Measurements from ENCODE around the gene APOL4. TPM values are rescaled to one million over a fixed set of nuclear protein-coding genes. Genes with fewer than 3 reads are reported as not detected.

Gene APOL4
- total RNA-seq, 1 donor from 2014 or later: 9.8 TPM

DNA sequence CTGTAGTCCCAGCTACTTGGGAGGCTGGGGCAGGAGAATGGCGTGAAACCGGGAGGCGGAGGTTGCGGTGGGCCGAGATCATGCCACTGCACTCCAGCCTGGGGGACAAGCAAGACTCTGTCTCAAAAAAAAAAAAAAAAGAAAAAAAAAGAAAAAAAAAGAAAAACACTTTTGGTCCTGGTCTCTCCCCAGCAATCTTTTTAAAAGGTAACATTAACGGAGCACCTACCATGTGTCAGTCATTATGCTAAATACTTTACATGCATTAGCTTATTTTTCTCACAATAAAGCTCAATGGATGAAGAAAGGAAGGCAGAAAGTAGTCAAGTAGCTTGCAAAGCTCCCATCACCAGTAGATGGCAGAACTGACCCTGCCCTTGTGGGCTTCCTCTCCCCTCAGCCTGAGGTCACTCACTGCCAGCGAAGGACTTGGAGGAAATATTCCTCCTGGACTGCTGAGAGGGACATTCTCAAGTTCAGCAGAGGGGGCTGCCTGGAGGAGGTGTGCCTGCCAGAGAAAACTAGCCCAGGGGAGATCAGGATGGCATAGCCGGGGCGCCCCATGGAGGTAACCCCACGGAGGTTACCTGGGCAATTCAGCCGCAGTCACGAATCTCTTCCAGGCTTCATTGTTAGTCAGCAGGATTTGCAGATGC is 56.6 kb downstream of the APOL4 start:
- intact Hi-C loops (cut with DNase I): no loop called here
- peak; percentile 84 for ATAC-seq
- peak; percentile 70 for DNase-seq (ENCODE audit: low spot score)

DNA sequence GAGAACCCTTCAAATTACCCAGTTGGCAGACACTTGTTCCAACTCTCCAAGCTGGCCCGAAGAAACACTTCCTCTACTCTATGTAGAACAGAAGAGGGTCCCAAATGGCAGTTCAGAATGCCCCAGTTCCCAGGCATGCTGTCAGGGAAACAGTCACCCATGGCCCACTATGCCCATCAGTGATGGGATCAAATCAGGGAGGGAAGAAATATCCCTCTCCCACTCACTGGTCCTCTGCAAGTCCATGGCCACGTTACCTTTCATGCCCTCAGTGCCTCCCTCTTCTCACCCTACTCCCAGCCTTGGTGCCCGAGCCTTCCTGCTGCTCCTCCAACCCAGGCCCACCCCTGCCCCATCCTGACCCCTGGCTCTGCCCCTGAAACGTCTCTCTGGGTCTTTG is 57.7 kb downstream of the APOL4 start:
- DNase-seq (ENCODE audit: low spot score) (no peak), ATAC-seq (no peak)
- intact Hi-C loops (cut with DNase I): no loop called here

DNA sequence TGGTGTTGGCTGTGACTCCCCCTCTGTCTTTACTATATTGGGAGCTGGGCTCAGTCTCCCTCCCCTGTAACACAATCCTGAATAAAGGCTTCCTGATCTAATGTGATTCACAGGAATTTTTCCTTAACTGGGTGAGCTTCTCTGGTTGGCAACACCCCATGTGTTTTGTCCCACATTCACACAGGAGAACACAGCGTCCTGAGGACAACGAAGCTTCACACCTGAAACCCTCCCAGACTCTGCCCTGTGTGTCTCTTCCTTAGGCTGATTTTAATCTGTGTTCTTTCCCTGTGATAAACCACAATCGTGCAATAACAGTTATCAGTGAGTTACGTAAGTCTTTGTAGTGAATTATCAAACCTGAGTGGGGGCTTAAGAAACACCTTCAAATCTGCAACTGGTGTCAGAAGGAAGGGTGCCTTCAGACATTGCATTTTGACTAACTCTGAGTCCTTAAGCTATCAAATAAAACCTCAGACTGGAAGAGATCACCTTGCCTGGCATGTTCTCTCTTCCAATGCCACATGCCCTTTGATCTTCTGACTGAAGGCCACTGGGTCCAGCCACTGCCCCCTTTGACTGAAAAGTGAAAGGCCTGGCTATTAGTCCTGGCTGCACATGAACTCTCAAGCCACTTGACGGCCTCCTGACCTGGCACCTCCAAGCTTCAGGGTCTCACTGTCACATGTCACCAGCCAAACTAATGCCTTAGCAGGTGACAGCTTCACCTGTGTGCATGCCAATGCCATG is 58.4 kb downstream of the APOL4 start:
- ATAC-seq (no peak), DNase-seq (ENCODE audit: low spot score) (no peak)
- intact Hi-C loops (cut with DNase I): no loop called here

GRCh38 chr22:36141481-36141880 is 60.1 kb downstream of the APOL4 start:
- no peak for DNase-seq (ENCODE audit: low spot score)
- intact Hi-C loops (cut with DNase I): no loop called here
- ATAC-seq: no peak

Other genes starting within 250 kb of the APOL4 start
- gene RBFOX2, start 173.0 kb downstream of the APOL4 start, total RNA-seq: 77.7 TPM
- 77.2 TPM for gene APOL3, start 41.1 kb downstream of the APOL4 start, total RNA-seq
- gene APOL2, start 37.7 kb upstream of the APOL4 start, total RNA-seq: 65.8 TPM
- gene APOL1, start 51.3 kb upstream of the APOL4 start, total RNA-seq: 35.3 TPM
- 973 TPM for gene MYH9, start 186.2 kb upstream of the APOL4 start, total RNA-seq